Neuronal stem cell (in vitro differentiated cells): Measurements from ENCODE around the gene FKBP15.

Experiments used
- DNase-seq: peaks from one replicate; pipeline ENCODE4 v3.0.0-alpha.2; 2013; ENCODE audit warnings: low spot score
- H2AFZ ChIP-seq: one replicate; pipeline ENCODE4 v1.6.1; 2013; ENCODE audit warnings: mild to moderate bottlenecking, low read length, inconsistent platforms
- H2AK5ac ChIP-seq: 2 replicates; pipeline ENCODE4 v1.6.1; 2013; ENCODE audit warnings: low read depth, mild to moderate bottlenecking, inconsistent platforms, low read length, moderate library complexity, mixed read lengths
- H2BK120ac ChIP-seq: 2 replicates; pipeline ENCODE4 v1.6.1; 2013; ENCODE audit warnings: low read depth, mild to moderate bottlenecking, inconsistent platforms, low read length, moderate library complexity, mixed read lengths
- H2BK12ac ChIP-seq: one replicate; pipeline ENCODE4 v1.6.1; 2013; ENCODE audit warnings: low read length, inconsistent platforms
- H2BK15ac ChIP-seq: 2 replicates; pipeline ENCODE4 v1.6.1; 2013; ENCODE audit warnings: mild to moderate bottlenecking, low read length, inconsistent platforms, mixed read lengths
- H2BK5ac ChIP-seq: one replicate; pipeline ENCODE4 v1.6.1; 2013; ENCODE audit warnings: inconsistent platforms, mild to moderate bottlenecking, low read length, moderate library complexity
- H3K14ac ChIP-seq: one replicate; pipeline ENCODE4 v1.6.1; 2013; ENCODE audit warnings: low read length, inconsistent platforms
- H3K18ac ChIP-seq: 2 replicates; pipeline ENCODE4 v1.6.1; 2013; ENCODE audit warnings: low read length, inconsistent platforms
- H3K23ac ChIP-seq: 2 replicates; pipeline ENCODE4 v1.6.1; 2013; ENCODE audit warnings: low read depth, mild to moderate bottlenecking, mixed read lengths, low read length, inconsistent platforms; ENCODE audit not compliant: poor library complexity
- H3K27ac ChIP-seq: replicated peaks from 3 replicates; pipeline ENCODE4 v1.5.1; 2013; ENCODE audit warnings: low read length, inconsistent platforms
- H3K27me3 ChIP-seq, 3 experiments: 2 replicates each; pipeline ENCODE4 v1.6.1; 2013; ENCODE audit warnings: low read length in 3 of 3, mild to moderate bottlenecking in 2 of 3, inconsistent platforms in 1 of 3, low read depth in 1 of 3, mixed read lengths in 1 of 3, moderate library complexity in 1 of 3; ENCODE audit not compliant: control insufficient read depth in 3 of 3, insufficient read depth in 3 of 3
- H3K36me3 ChIP-seq, 2 donors: replicated peaks in 1 of 2; 2 replicates each; pipeline ENCODE4 v1.6.1; 2013; ENCODE audit warnings: low read length in 2 of 2; ENCODE audit not compliant: control insufficient read depth in 2 of 2, insufficient read depth in 2 of 2
- H3K4ac ChIP-seq: 2 replicates; pipeline ENCODE4 v1.6.1; 2013; ENCODE audit warnings: inconsistent platforms, mild to moderate bottlenecking, low read length, moderate library complexity
- H3K4me1 ChIP-seq, 2 donors: 1 replicate in 1 of 2; 2 replicates in 1 of 2; pipeline ENCODE4 v1.6.1; 2013; ENCODE audit warnings: low read length in 2 of 2, low read depth in 1 of 2; ENCODE audit not compliant: control insufficient read depth in 2 of 2, insufficient read depth in 1 of 2
- H3K4me2 ChIP-seq: one replicate; pipeline ENCODE4 v1.6.1; 2013; ENCODE audit warnings: mild to moderate bottlenecking, low read length, inconsistent platforms; ENCODE audit not compliant: insufficient read depth, poor library complexity, severe bottlenecking
- H3K4me3 ChIP-seq, 2 donors: 2 replicates each; pipeline ENCODE4 v1.5.1; 2013; ENCODE audit warnings: low read length in 2 of 2, mild to moderate bottlenecking in 2 of 2, inconsistent platforms in 1 of 2, moderate library complexity in 1 of 2
- H3K79me1 ChIP-seq: one replicate; pipeline ENCODE4 v1.6.1; 2013; ENCODE audit warnings: low read depth, mild to moderate bottlenecking, inconsistent platforms, low read length, moderate library complexity
- H3K9ac ChIP-seq: one replicate; pipeline ENCODE4 v1.6.1; 2013; ENCODE audit warnings: mild to moderate bottlenecking, low read depth, low read length, inconsistent platforms; ENCODE audit not compliant: poor library complexity
- H3K9me3 ChIP-seq, 2 donors: replicated peaks in 1 of 2; 2 replicates each; pipeline versions ENCODE3 to v1.6.1; 2013; ENCODE audit warnings: low read length in 2 of 2, mild to moderate bottlenecking in 2 of 2, inconsistent platforms in 1 of 2, low read depth in 1 of 2, mixed read lengths in 1 of 2, moderate library complexity in 1 of 2; ENCODE audit not compliant: control insufficient read depth in 2 of 2, insufficient read depth in 1 of 2
- H4K8ac ChIP-seq: one replicate; pipeline ENCODE4 v1.6.1; 2013; ENCODE audit warnings: low read depth, mild to moderate bottlenecking, inconsistent platforms, low read length, moderate library complexity
- H4K91ac ChIP-seq: one replicate; pipeline ENCODE4 v1.6.1; 2013; ENCODE audit warnings: low read length, low read depth, mild to moderate bottlenecking, inconsistent platforms; ENCODE audit not compliant: poor library complexity
- WGBS, 2 donors: extraction: QIAGEN DNeasy Blood & Tissue Kit; methylation state at CpG; one replicate each; pipeline ENCODE4 v1.1.7; 2013; ENCODE audit warnings: missing lambda C conversion rate in 2 of 2, mixed read lengths in 1 of 2; ENCODE audit not compliant: insufficient read length in 2 of 2, insufficient replicate concordance in 1 of 2; ENCODE audit errors: extremely low coverage in 2 of 2; 5-methylcytosine and 5-hydroxymethylcytosine counted together

Gene FKBP15

GRCh38 chr9:113266174-113266573 lies 45.1 kb upstream of the FKBP15 start:
- Histone ChIP-seq H3K18ac (no peak overlapping the region), H3K27ac (no peak overlapping the region), H3K4ac (no peak overlapping the region), H2AFZ (no peak overlapping the region), H4K91ac (no peak overlapping the region), H2BK15ac (no peak overlapping the region), H4K8ac (no peak overlapping the region), H3K27me3 (no peaks in the 10 kb centered on the region), H3K4me3 (no peak overlapping the region), H3K4me1 (no peaks in the 10 kb centered on the region), H2BK120ac (no peak overlapping the region), H3K14ac (no peak overlapping the region), H2AK5ac (no peak overlapping the region), H3K79me1 (no peaks in the 10 kb centered on the region), H3K23ac (no peak overlapping the region), H3K36me3 (peaks cover 11 to 66% of the 10 kb centered on the region in 2 donors), H3K9me3 (no peaks in the 10 kb centered on the region), H3K9ac (no peak overlapping the region), H2BK5ac (no peak overlapping the region), H2BK12ac (no peak overlapping the region), H3K4me2 (no peak overlapping the region)
- DNase-seq: no peak
- WGBS, 2 donors: no CpG with 5 or more reads among the region's 3 CpGs

DNA sequence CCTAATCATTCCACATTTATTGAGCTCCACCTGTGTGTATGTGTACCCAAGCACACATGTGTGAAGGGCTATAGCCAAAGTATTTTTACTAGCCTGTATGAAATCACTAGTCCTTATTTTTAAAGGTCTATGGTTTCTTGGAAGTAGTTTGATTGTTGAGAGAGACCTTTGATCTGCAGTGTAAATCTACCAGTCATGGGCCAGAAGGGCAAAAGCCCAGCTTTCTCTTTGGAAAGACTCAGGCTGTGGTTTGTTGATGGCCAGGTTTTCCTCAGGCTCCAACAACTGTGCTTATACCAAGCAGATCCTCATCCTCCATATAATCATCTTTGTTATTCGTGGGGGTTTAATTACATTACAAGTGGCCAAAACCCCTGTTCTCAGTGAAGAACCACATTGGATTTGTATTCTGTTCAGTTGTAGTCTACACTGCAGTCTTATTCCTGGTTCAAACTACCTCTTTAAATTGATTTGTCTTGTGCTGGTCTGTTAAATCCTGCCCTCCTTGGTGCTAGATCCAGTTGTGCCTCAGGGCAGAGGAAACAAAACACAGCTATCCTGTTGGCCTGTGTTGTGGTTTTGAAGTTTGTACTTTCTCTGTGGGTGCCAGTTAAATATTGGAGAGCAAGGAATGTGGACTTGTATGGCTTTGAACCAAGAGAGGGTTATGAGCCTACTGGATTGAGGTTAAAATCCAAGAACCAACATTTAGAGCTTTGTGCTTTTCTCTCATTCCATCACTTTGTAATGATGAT lies 41.0 kb upstream of the FKBP15 start:
- Histone ChIP-seq H3K4me2 (no peak overlapping the region), H3K4me3 (no peak overlapping the region), H2BK15ac (no peak overlapping the region), H3K27ac (no peak overlapping the region), H3K4me1 (no peaks in the 10 kb centered on the region), H3K79me1 (no peaks in the 10 kb centered on the region), H3K14ac (no peak overlapping the region), H3K23ac (no peak overlapping the region), H2AFZ (no peak overlapping the region), H4K91ac (no peak overlapping the region), H3K9me3 (no peaks in the 10 kb centered on the region), H3K4ac (no peak overlapping the region), H2BK12ac (no peak overlapping the region), H3K9ac (no peak overlapping the region), H3K18ac (no peak overlapping the region), H3K36me3 (peaks cover 7 to 64% of the 10 kb centered on the region in 2 donors), H4K8ac (no peak overlapping the region), H2AK5ac (no peak overlapping the region), H2BK120ac (no peak overlapping the region), H3K27me3 (no peaks in the 10 kb centered on the region), H2BK5ac (no peak overlapping the region)
- no peak for DNase-seq
- no CpG with 5 or more reads among the region's 1 CpG for WGBS, 2 donors

DNA sequence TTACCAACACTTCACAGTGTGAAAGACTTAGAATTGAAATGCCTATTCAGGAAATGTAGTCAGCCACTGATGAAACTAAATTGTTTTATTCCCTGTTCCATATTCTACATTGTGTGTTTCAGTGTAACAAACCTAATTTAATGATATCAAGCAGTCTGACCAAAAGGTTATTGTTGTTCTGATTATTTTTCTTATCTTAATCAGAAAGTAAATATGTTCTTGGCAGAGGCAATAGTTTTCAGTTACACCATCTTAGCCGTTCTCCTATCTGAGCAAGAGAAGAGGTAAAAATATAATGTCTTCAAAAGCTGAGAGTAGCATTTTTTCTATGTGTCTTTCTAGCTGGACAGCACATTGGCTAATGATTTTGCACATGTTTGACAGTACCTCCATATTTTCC lies 37.2 kb upstream of the FKBP15 start:
- Histone ChIP-seq H2BK15ac (no peak overlapping the region), H3K27ac (no peak overlapping the region), H3K9me3 (no peaks in the 10 kb centered on the region), H3K27me3 (no peaks in the 10 kb centered on the region), H4K8ac (no peak overlapping the region), H2AFZ (no peak overlapping the region), H3K4me1 (no peaks in the 10 kb centered on the region), H2AK5ac (no peak overlapping the region), H4K91ac (no peak overlapping the region), H3K4me2 (no peak overlapping the region), H3K4ac (no peak overlapping the region), H2BK12ac (no peak overlapping the region), H3K23ac (no peak overlapping the region), H3K4me3 (no peak overlapping the region), H3K14ac (no peak overlapping the region), H3K79me1 (no peaks in the 10 kb centered on the region), H2BK5ac (no peak overlapping the region), H3K18ac (no peak overlapping the region), H3K36me3 (peaks cover 11 to 66% of the 10 kb centered on the region in 2 donors), H2BK120ac (no peak overlapping the region), H3K9ac (no peak overlapping the region)
- WGBS, 2 donors: no CpG with 5 or more reads among the region's 1 CpG
- no peak for DNase-seq

GRCh38 chr9:113257863-113258262 lies 36.8 kb upstream of the FKBP15 start:
- Histone ChIP-seq H3K4me3 (no peak overlapping the region), H2BK5ac (no peak overlapping the region), H2BK120ac (no peak overlapping the region), H4K91ac (no peak overlapping the region), H3K79me1 (no peaks in the 10 kb centered on the region), H3K27ac (no peak overlapping the region), H2AK5ac (no peak overlapping the region), H3K27me3 (no peaks in the 10 kb centered on the region), H3K9ac (no peak overlapping the region), H2BK12ac (no peak overlapping the region), H3K36me3 (peaks cover 11 to 64% of the 10 kb centered on the region in 2 donors), H3K4me2 (no peak overlapping the region), H3K18ac (no peak overlapping the region), H3K4me1 (no peaks in the 10 kb centered on the region), H3K23ac (no peak overlapping the region), H3K4ac (no peak overlapping the region), H2AFZ (no peak overlapping the region), H2BK15ac (no peak overlapping the region), H3K14ac (no peak overlapping the region), H4K8ac (no peak overlapping the region), H3K9me3 (no peaks in the 10 kb centered on the region)
- no CpG with 5 or more reads among the region's 3 CpGs for WGBS, 2 donors
- DNase-seq: no peak
